H4 (cell line): Measurements from ENCODE around the gene SLC8A3. TPM values are rescaled to one million over a fixed set of nuclear protein-coding genes. Genes with fewer than 3 reads are reported as not detected.
"Not testable (repeated sequence)": the region's sequence is repeated elsewhere in the genome, so short reads cannot be mapped to it uniquely, and the experiment has no call there.

Source experiments
- DNase-seq: peaks from one replicate; pipeline ENCODE4 v3.0.0-alpha.2; 2015; ENCODE audit warnings: low spot score
- total RNA-seq: library from RNA; depleted of rRNA; stranded (reverse); fragments of >200 nt; shearing (Covaris generic); gene quantifications from 2 replicates; pipeline ENCODE4 v1.2.3, GENCODE V29; 2014; rRNA removed

SLC8A3 gene
- total RNA-seq, result not detected in 2 replicates

DNA sequence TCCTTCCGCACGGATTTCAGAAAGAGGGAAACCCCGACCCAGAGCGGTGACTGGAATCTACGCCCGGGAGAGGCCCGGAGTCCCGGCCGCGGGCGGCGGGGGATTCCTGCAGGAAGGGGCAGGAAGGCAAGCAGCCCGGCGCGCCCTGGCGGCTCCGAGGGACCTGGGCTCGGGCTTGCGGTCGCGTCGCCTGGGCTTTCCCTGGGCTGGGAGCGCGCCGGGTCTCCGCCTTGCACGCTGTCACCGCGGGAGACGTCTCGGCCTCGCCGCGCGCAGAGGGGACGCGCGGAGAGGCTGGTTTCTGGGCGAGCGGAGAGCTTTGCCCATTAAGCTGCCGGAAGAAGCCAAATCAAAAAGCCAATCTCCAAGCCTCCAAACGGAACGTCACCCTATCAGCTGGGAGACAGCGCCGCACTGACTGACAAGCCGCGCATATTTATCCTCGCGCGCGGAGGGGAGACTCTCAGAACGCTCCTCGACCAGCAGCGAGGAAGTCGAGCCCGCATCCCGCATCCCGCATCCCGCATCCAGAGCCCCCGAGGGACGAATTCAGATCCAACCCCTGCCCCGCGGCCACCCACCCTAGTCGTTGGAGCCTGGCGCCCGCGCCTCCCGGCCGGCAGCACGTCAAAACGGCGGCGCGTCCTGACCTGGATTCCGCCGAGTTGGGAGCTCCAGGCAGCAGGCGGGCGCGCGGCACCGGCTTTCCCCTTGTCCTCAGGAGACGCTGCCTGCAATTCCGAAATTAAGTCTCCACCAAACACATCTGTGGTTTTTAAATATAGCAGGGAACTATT, at the start of gene SLC8A3:
Gene SLC8A3 (minus strand): TSS at position 293 of the 797 bp plus-strand sequence. CDS start 20,529 bp downstream, outside the sequence.
- no peak for DNase-seq

- DNase-seq, result no peak
Measured at GRCh38 chr14:70237710-70238109, 49.0 kb upstream of the SLC8A3 start.

- DNase-seq, result no peak
Measured at GRCh38 chr14:70234066-70234950, 45.6 kb upstream of the SLC8A3 start.

DNA sequence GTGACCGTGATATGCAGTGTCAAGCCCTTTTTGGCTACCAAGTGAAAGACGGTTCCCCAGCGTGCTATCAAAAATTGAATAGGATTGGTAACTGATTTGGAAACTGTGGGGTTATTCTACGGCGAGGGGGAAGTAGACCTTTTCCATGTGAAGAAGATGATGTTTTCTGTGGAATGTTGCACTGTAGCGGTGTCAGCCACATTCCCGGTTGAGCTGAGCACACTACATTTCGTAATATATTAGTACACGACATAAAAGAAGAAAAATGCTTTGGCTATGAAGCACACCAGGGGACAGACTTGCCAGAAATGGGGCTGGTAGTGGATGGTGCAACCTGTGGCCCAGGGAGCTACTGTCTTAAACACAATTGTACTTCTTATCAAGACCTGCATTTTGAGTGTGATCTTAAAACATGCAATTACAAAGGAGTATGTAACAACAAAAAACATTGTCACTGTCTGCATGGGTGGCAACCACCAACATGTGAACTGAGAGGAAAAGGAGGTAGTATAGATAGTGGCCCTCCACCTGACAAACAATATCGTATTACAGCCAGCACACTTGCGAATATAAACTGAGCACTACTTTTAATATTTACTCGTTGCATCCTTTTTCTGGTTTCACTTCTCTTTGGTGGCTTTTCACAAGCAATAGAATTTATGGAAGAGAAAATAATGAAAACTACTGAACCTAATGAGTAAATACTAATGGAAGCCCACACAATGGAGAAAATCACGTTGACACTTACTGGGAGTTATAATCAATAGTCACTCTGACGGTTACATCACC, 43.2 kb upstream of the SLC8A3 start:
- DNase-seq, result not testable (repeated sequence)

DNA sequence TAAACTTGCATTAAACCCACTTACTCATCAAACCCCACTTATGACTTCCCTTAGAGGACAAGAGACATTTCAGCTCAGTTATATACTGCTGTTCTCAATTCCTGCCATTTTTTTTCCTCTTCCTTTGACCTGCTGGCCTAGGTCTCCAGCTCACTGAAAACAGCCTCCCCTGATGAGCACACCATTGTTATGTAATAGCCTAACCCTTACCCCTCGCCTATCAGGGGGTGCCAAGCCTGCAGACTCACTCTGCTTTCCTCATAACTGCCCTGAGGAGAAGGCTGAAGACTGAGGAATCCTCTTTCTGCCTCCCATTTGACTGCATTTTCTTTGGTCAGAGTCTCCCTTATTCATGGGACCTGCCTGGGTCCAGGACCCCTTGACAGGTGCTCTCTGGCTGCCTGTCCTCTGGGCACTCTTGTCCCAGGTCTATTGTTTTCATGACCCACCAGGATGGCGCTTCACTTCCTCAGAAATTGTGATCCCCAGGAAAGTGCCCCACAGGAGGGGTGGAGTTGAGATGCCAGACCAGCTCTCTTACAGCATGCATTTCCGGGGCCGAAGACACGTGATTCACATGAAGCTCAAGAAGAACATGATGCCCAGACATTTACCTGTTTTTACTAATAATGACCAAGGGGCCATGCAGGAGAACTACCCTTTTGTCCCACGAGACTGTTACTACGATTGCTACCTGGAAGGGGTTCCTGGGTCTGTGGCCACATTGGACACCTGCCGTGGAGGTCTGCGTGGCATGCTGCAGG, 41.3 kb upstream of the SLC8A3 start:
- not testable (repeated sequence) for DNase-seq

GRCh38 chr14:70213721-70214282, 25.1 kb upstream of the SLC8A3 start:
- DNase-seq, result no peak

GRCh38 chr14:70212752-70213151, 24.0 kb upstream of the SLC8A3 start:
- DNase-seq, result no peak

- DNase-seq, result no peak
Measured at GRCh38 chr14:70208380-70208779, 19.6 kb upstream of the SLC8A3 start.

GRCh38 chr14:70203686-70204085, 14.9 kb upstream of the SLC8A3 start:
- DNase-seq, result no peak

DNA sequence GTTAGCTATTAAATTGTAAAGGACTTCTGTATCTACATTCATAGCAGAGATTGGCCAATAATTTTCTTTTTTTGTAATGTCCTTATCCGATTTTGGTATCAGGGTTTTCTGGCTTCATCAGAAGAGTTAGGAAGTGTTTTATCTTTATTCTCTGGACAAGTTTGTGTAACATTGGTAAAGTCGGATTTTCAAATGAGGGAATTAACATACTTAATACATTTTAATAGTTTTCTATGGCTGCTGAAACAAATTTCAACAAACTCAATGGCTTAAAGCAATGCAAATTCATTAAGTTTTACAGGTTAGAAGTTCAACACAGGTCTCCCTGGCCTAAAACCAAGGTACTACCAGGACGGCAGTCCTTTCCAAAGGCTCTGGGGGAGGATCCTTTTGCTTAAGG, 13.2 kb upstream of the SLC8A3 start:
- DNase-seq, result no peak

DNA sequence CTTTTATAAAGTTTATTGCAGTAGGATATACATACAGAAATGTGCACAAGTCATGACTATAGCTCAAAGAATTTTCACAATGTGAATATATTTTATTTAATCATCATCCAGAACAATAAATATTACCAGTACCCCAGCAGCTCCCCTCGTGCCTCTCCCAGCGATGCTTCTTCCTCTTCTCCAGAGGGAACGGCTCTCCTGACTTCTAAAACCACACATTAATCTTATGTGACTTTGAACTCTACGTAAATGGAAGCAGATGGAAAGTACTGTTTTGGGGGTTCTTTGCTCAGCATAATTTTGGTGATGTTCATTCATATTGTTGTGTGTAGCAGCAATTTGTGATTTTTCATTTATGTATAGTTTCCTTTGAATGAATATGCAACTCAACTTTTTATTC, 4.6 kb upstream of the SLC8A3 start:
- DNase-seq, result no peak

DNA sequence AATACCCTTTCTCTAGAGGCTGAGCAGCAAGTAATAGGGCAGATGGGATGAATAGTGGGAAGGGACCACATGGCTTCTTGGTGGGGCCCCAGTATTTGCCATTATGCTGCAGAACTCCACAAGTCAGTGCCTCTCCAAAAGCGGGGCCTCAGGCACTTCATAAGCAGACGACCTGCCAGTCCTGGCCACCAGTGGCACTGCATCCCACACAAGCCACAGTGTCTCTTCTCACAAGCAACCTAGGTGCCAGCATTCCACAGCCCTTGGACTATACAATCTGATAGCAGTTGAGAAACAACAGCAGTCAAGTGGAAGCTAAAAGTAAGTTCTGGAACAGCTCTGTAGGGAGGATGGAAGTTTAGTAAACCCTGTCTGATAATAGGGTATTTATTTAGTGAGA, 4.2 kb upstream of the SLC8A3 start:
- no peak for DNase-seq

DNA sequence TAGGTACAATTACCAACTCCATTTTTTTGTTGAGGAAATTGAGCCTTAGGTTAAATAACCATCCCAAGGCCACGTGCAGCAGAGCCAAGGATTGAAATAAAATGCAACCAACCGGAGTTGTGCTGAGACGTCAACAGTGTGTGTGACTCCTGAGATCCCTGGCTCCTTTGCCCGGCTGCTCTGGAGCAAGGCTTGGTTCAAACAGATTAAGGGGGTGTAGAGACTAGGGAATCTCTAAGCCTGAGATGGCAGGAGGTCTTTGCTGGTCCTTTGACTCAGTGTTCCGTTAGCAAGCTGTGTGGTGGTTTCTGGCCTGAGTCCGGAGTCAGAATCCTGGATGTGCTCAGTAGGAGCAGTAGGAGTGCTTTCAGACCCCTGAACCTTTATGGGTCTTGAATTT, 1.4 kb upstream of the SLC8A3 start:
- DNase-seq, result no peak

DNA sequence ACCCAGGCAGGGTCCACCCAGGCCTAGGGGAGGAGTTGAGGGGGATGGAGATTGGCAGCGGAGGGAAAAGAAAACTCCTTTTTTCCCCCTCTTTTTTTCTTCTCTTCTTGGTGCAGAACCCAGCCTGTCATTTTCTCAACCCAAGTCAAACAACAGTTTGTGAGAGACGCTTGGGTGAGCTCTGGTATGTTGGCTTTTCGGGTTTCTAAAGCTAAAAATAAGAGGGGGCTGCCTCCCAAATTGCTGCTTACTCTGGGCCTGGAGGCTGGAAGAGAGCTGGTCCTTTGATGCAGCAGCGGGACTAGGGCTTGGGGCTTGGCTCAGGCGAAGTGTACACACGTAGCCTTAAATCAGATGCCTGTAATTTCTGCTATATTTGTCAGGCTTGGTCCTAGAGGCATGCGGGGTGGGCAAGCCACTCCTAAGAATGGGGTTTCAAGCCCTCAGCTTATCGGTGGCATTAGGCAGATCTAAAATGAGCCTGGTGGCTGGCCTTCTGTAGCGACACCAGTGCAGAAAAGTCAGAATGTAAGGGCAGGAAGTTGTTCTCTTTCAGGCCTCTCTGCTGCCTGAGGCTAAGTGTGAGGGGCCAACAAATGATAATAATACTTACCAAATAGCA, 816 bp upstream of the SLC8A3 start:
- DNase-seq, result no peak

GRCh38 chr14:70188322-70188658, 461 bp downstream of the SLC8A3 start:
- no peak for DNase-seq

DNA sequence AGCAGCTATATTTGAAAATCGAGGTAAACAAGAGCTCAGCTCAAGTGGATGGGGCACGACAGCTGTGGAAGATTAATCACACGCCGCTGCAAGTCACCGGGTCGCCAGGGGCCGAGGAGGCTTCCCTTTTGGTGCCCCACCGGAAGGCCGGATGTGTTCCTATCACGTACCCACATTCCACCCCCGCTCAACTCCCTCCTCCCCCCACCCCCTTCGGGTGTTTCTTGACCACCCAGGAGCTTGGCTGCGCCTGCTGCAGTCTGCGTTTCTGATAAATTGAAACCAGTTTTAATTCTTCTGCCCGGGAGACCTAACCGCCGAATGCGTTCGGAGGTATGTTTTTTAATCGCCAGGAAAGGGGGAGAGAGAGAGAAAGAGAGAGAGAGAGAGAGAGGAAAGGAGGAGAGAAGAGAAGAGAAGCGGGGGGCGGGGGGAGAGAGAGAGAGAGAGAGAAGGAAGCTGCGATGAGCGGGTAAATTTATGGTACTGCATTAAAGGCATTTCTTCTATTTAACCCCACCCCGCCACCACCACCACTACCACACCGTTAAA, 1.8 kb downstream of the SLC8A3 start:
- DNase-seq, result no peak

GRCh38 chr14:70183991-70184390, 4.8 kb downstream of the SLC8A3 start:
- no peak for DNase-seq

DNA sequence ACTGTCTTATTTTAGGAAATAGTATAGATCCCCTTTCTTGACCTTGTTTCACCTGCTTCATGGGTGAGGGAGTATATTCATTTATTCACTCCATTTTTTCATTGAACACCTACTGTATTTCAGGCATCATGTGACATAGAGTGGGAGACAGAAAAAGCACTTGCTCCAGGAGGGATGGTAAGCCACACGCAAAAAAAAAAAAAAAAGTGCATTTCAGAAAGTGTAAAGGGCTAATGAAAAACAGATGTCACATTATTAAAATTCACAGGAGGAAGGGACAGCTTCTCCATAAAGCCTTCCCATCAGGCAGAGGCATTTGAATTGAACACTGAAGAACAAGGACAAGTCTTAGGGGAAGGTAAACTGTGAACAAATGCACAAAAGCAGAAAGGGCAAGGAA, 7.5 kb downstream of the SLC8A3 start:
- no peak for DNase-seq

DNA sequence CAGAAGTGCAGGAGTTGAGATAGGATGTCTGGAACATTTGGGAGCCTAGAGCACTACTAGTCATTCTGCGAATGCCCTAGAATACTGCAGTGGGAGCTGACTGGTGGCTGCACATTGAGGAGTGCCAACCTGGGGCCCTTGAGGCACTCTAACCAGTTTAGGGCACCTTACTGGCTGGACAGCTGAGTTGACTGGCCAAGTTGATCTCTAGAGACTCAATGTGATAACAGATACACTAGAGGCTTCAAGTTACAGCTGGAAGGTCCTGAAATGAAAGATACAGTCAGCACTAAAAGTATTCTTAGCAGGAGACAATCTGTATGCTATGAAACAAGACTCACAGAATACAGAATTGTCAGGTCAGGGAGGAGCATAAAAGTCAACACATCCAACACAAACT, 8.0 kb downstream of the SLC8A3 start:
- DNase-seq, result no peak

DNA sequence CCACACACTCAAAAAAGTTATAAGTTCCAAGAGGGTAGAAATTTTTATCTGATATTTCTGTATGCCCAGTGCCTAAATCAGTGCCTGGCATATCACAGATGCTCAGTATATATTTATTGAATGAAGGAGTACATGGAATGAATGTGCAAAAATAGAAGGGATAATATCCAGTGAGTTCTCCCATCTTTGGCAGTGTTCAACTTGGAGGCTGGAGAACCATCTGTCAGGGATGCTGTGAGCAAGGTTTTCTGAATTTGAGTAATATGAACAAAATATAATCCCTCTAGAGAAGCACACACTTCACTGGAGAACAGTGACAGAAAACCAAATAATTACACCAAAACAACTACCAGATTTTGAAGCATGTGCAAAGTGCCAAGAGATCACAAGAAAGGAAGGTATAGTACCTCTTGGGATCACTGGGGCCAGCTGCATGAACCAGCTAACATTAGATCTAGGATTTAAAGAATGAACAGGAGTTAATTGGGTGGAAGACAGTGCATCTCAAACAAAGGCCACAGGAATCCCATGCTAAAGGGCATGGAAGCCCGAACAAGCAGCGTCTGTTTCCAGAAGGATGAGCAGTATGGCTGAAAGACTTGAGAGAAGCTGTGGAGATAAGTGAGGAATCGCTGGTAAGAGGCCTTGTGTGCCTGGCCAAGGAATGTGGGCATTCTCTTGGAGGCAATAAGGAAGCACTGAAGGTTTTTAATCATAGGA, 11.5 kb downstream of the SLC8A3 start:
- DNase-seq, result no peak
